Amniotic epithelial cell (primary cell): ENCODE data around the gene SLX4.

Experiments
- DNase-seq: peaks from one replicate; pipeline ENCODE4 v3.0.0-alpha.2; 2010; ENCODE audit warnings: low read depth

Gene SLX4

GRCh38 chr16:3549906-3550305 is 61.5 kb downstream of the SLX4 start:
- no peak for DNase-seq

GRCh38 chr16:3548859-3549258 is 62.5 kb downstream of the SLX4 start:
- no peak for DNase-seq

GRCh38 chr16:3548445-3548844 is 63.0 kb downstream of the SLX4 start:
- DNase-seq, result no peak

- no peak for DNase-seq
Observed at GRCh38 chr16:3546986-3547682, 64.3 kb downstream of the SLX4 start.

GRCh38 chr16:3542601-3543373 is 68.6 kb downstream of the SLX4 start:
- DNase-seq, result no peak

- no peak for DNase-seq
Observed at GRCh38 chr16:3541527-3542155, 69.8 kb downstream of the SLX4 start.

GRCh38 chr16:3538222-3538621 is 73.2 kb downstream of the SLX4 start:
- DNase-seq, result no peak

GRCh38 chr16:3536851-3537250 is 74.6 kb downstream of the SLX4 start:
- peak; percentile 5 for DNase-seq

- peak; percentile 83 for DNase-seq
Observed at GRCh38 chr16:3536271-3536731, 75.1 kb downstream of the SLX4 start.

- no peak for DNase-seq
Observed at GRCh38 chr16:3534126-3534525, 77.3 kb downstream of the SLX4 start.

GRCh38 chr16:3532741-3533140 is 78.7 kb downstream of the SLX4 start:
- no peak for DNase-seq
